Lower lobe of right lung (tissue), 2 donors: Measurements from ENCODE around the gene TNPO3. TPM values are rescaled to one million over a fixed set of nuclear protein-coding genes. Genes with fewer than 3 reads are reported as not detected.
A peak's percentile ranks its signal among the peaks of the same experiment; 100 is the strongest.

ENCODE experiments used
- ATAC-seq, 2 donors: fragments of 200-7000 bp; cut with Tn5 transposase; one replicate each; pipeline ENCODE4 v1.9.1; 2020 to 2022; ENCODE audit warnings: mild to moderate bottlenecking in 2 of 2, moderate library complexity in 2 of 2
- DNase-seq: peaks from one replicate; pipeline ENCODE4 v3.0.0-alpha.2; 2020
- H3K27ac ChIP-seq: fragments of 200-600 bp; one replicate; pipeline ENCODE4 v1.8.0; 2022
- H3K27me3 ChIP-seq: fragments of 200-600 bp; one replicate; pipeline ENCODE4 v1.8.0; 2022; ENCODE audit warnings: low read depth
- H3K36me3 ChIP-seq: fragments of 200-600 bp; one replicate; pipeline ENCODE4 v1.8.0; 2022; ENCODE audit warnings: mild to moderate bottlenecking
- H3K4me1 ChIP-seq: fragments of 200-600 bp; one replicate; pipeline ENCODE4 v1.8.0; 2022
- H3K4me3 ChIP-seq: fragments of 200-600 bp; one replicate; pipeline ENCODE4 v1.8.0; 2022; ENCODE audit warnings: mild to moderate bottlenecking
- H3K9me3 ChIP-seq: fragments of 200-600 bp; one replicate; pipeline ENCODE4 v1.8.0; 2022
- CTCF ChIP-seq: fragments of 200-600 bp; IDR thresholded peaks from one replicate; pipeline ENCODE4 v1.8.0; 2022; ENCODE audit warnings: antibody characterized with exemption, mild to moderate bottlenecking
- intact Hi-C: fragments of 100-400 bp; cut with DNase I; formaldehyde crosslinking; loops from one replicate; pipeline ENCODE4 v1.11.0; 2022
- total RNA-seq: library from RNA; stranded (reverse); fragmentation: NEBNext Ultra II Directional; extraction: Animal tissue kit (Norgen Biotek cat#: 25700); gene quantifications from one replicate; pipeline ENCODE4 v1.2.1, GENCODE V29; 2021
- donor health status: DM: no; HTN: yes; CAD: no; lungs with severe emphysema.

Gene TNPO3
- total RNA-seq, 1 donor from 2014 or later = 37.0 TPM

GRCh38 chr7:128948976-128949760 is 105.7 kb downstream of the TNPO3 start:
- ATAC-seq = peak; percentile 59 to 66

GRCh38 chr7:128948312-128948973 is 106.5 kb downstream of the TNPO3 start:
- Histone ChIP-seq H3K9me3 (no peaks in the 10 kb centered on the region), H3K27ac (no peak overlapping the region), H3K4me1 (peaks cover 19% of the 10 kb centered on the region), H3K36me3 (peaks cover 57% of the 10 kb centered on the region), H3K4me3 (no peak overlapping the region), H3K27me3 (no peaks in the 10 kb centered on the region)
- TF ChIP-seq CTCF = no peak
- intact Hi-C loops = no loop called here
- DNase-seq (no peak), ATAC-seq (peak in 1 of 2 donors; percentile 5)

More at GRCh38 chr7:128948976-128949760, 105.7 kb downstream of the TNPO3 start:
- Histone ChIP-seq H3K36me3 (peaks cover 64% of the 10 kb centered on the region), H3K4me3 (no peak overlapping the region), H3K9me3 (no peaks in the 10 kb centered on the region), H3K27me3 (no peaks in the 10 kb centered on the region), H3K27ac (no peak overlapping the region), H3K4me1 (peaks cover 19% of the 10 kb centered on the region)
- DNase-seq = no peak
- intact Hi-C loops = no loop called here
- TF ChIP-seq CTCF = no peak

- Histone ChIP-seq H3K36me3 (peaks cover 51% of the 10 kb centered on the region), H3K27me3 (no peaks in the 10 kb centered on the region), H3K27ac (no peak overlapping the region), H3K9me3 (no peaks in the 10 kb centered on the region), H3K4me1 (peaks cover 19% of the 10 kb centered on the region), H3K4me3 (no peak overlapping the region)
- intact Hi-C loops = no loop called here
- DNase-seq (no peak), ATAC-seq (peak in 1 of 2 donors; percentile 7)
- TF ChIP-seq CTCF = no peak
Measured at GRCh38 chr7:128947854-128948253, 107.1 kb downstream of the TNPO3 start.

GRCh38 chr7:128946936-128947830 is 107.7 kb downstream of the TNPO3 start:
- Histone ChIP-seq H3K27ac (no peak overlapping the region), H3K27me3 (no peaks in the 10 kb centered on the region), H3K9me3 (no peaks in the 10 kb centered on the region), H3K36me3 (peaks cover 44% of the 10 kb centered on the region), H3K4me1 (peaks cover 19% of the 10 kb centered on the region), H3K4me3 (no peak overlapping the region)
- ATAC-seq = peak in 1 of 2 donors; percentile 11
- intact Hi-C loops = no loop called here
- TF ChIP-seq CTCF = no peak
- DNase-seq = no peak

GRCh38 chr7:128945668-128946366 is 109.1 kb downstream of the TNPO3 start:
- DNase-seq (no peak), ATAC-seq (no peak)
- H3K9me3 ChIP-seq = no peaks in the 10 kb centered on the region
- peaks cover 33% of the 10 kb centered on the region for H3K36me3 ChIP-seq
- peaks cover 3% of the 10 kb centered on the region for H3K27me3 ChIP-seq
- TF ChIP-seq CTCF = no peak
- H3K27ac ChIP-seq = no peak overlapping the region
- peaks cover 28% of the 10 kb centered on the region for H3K4me1 ChIP-seq
- H3K4me3 ChIP-seq = no peak overlapping the region
- intact Hi-C loops = no loop called here
